ENCODE results near the gene SMIM5.

Gene SMIM5

GRCh38 chr17:75632863-75633485 lies at the start of gene SMIM5:
Gene SMIM5, plus strand, starts transcription at chr17:75633434. Its CDS starts 6,768 bp downstream, at chr17:75640202.
- in situ Hi-C loops (cut with HindIII; ENCODE audit: low sequenced_read_pairs): no loop called here

DNA sequence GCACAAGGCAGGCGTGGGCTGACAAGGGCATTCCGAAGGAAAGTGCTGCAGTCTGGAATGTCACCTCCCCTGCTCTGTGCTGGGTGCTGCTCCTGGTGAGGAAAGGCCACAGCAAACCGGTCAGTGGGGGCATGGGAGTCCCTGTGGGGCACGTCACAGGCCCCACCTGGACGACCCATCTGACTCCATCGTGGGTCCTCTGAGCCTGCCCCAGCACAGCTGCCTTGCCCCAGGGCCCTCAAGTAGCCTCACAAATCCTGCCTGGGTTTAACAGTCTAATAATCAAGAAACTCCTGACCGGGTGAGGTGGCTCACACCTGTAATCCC lies 48.4 kb upstream of the SMIM5 start:
- in situ Hi-C loops (cut with HindIII; ENCODE audit: low sequenced_read_pairs): no loop called here

DNA sequence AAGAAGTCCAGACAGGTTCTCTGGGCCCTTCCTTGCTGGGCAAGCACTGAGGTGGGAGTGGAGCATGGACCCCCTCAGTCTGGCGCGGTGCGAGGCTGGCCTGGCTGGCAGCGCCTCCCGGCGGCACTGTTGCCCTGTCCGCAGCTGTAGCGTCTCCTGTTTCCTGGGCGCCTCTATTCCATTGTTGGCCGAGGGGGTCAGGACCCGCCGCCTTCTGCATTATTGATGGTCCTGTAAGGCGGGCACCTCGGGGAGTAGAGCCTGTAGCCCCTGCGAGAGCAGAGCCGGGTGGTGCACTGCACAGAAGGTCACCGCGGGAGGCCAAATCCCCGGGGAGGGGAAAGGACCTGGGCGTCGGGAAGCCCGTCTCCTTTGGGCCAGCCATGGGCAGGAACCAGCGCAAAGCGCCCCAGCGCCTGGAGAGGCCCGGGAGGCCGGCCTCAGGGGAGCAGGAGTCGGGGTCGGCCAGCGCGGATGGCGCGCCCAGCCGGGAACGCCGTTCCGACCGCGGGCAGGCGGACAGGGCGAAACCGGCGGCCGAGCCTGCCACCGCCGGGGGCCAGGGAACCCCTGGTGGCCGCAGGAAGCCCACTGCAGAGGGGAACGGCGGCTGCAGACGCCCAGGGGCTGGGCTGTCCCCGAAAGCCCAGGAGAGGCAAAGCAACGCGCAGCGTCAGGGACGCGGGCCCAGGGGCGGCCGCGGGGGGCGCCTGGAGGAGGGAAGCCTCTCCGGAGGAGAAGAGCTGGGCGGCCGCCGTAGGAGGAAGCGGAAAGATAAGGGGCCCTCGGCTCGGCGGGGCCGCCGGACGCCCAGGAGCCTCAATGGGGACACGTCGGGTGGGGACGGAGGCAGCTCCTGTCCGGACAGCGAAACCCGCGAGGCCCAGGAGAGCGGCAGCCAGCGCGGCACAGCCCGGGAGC lies 45.3 kb upstream of the SMIM5 start, which contains the start of gene MYO15B:
MYO15B (plus strand) TSS at position 126 of the 921 bp plus-strand sequence; CDS start at position 384, 258 bp downstream.
- in situ Hi-C loops (cut with HindIII; ENCODE audit: low sequenced_read_pairs): no loop called here

- in situ Hi-C loops (cut with HindIII; ENCODE audit: low sequenced_read_pairs): no loop called here
Measured at GRCh38 chr17:75588596-75589011, 44.6 kb upstream of the SMIM5 start.

DNA sequence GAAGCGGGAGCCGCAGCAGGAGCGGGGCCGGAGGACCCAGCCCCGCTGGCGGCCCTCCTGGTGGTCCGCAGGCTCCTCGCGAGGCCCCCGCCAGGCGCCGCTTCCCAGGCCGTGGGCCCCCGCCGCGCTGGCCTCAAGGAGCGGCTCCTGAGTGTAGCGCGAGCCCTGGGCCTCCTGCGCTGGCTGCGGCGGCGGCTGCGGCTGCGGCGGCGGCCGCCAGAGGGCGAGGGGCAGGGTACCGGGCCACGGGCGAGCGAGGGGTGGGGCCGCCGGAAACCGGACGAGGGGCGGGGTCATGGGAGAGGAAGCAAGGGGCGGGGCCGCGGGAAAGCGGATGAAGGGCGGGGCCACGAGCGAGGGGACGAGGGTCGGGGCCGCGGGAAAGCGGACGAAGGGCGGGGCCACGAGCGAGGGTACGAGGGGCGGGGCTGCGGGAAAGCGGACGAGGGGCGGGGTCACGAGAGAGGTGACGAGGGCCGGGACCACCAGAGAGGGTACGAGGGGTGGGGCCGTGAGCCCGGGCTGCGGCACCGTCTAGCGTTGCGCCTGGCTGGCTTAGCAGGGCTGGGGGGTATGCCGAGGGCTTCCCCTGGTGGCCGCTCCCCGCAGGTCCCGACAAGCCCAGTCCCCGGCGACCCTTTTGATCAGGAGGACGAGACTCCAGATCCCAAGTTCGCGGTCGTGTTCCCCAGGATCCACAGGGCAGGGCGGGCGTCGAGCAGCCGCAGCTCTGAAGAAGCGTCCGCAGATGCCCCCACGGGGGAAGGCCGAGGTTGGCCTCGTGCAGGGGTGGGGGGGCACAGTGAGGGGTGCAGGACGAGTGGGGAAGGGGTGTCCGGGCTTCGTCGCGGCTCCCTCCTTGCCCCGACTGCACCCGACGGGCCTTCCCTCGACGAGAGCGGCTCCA lies 44.0 kb upstream of the SMIM5 start:
- in situ Hi-C loops (cut with HindIII; ENCODE audit: low sequenced_read_pairs): no loop called here

GRCh38 chr17:75589919-75590303 lies 43.3 kb upstream of the SMIM5 start:
- in situ Hi-C loops (cut with HindIII; ENCODE audit: low sequenced_read_pairs): loop anchor here (10.0 kb wide), 1 partner anchor 55 kb away; a partner anchor contains a TSS

GRCh38 chr17:75590314-75590761 lies 42.9 kb upstream of the SMIM5 start:
- in situ Hi-C loops (cut with HindIII; ENCODE audit: low sequenced_read_pairs): loop anchor here (10.0 kb wide), 1 partner anchor 54 kb away; a partner anchor contains a TSS

- in situ Hi-C loops (cut with HindIII; ENCODE audit: low sequenced_read_pairs): loop anchor here (10.0 kb wide), 1 partner anchor 54 kb away; a partner anchor contains a TSS
Measured at GRCh38 chr17:75590849-75591721, 42.1 kb upstream of the SMIM5 start.

- in situ Hi-C loops (cut with HindIII; ENCODE audit: low sequenced_read_pairs): loop anchor here (10.0 kb wide), 1 partner anchor 53 kb away; a partner anchor contains a TSS
Measured at GRCh38 chr17:75591722-75592302, 41.4 kb upstream of the SMIM5 start.

GRCh38 chr17:75592348-75593020 lies 40.8 kb upstream of the SMIM5 start:
- in situ Hi-C loops (cut with HindIII; ENCODE audit: low sequenced_read_pairs): loop anchor here (10.0 kb wide), 1 partner anchor 52 kb away; a partner anchor contains a TSS

- in situ Hi-C loops (cut with HindIII; ENCODE audit: low sequenced_read_pairs): loop anchor here (10.0 kb wide), 1 partner anchor 51 kb away; a partner anchor contains a TSS
Measured at GRCh38 chr17:75593430-75593829, 39.8 kb upstream of the SMIM5 start.

GRCh38 chr17:75594499-75595283 lies 38.5 kb upstream of the SMIM5 start:
- in situ Hi-C loops (cut with HindIII; ENCODE audit: low sequenced_read_pairs): loop anchor here (10.0 kb wide), 1 partner anchor 50 kb away; a partner anchor contains a TSS

GRCh38 chr17:75595284-75595919 lies 37.8 kb upstream of the SMIM5 start:
- in situ Hi-C loops (cut with HindIII; ENCODE audit: low sequenced_read_pairs): loop anchor here (10.0 kb wide), 1 partner anchor 49 kb away; a partner anchor contains a TSS

DNA sequence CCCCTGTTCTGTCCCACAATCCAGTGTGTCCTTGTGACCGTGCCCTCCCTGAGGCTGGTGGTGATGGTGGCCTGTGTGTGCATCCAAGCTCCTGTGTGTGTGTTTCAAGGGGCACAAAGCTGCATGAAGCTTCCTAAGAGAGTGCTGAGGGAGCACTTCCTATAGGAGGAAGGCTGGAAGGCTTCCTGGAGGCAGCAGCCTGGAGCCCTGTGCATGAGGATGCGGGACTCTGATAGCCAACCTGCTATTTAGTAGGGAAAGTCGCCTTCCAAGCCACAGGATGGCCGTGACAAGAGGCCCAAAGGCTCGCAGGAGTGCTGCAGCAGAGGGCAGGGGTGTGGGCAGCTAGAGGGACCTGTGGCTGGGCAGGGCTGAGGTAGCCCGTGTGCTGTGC lies 37.3 kb upstream of the SMIM5 start:
- in situ Hi-C loops (cut with HindIII; ENCODE audit: low sequenced_read_pairs): loop anchor here (10.0 kb wide), 1 partner anchor 49 kb away; a partner anchor contains a TSS

DNA sequence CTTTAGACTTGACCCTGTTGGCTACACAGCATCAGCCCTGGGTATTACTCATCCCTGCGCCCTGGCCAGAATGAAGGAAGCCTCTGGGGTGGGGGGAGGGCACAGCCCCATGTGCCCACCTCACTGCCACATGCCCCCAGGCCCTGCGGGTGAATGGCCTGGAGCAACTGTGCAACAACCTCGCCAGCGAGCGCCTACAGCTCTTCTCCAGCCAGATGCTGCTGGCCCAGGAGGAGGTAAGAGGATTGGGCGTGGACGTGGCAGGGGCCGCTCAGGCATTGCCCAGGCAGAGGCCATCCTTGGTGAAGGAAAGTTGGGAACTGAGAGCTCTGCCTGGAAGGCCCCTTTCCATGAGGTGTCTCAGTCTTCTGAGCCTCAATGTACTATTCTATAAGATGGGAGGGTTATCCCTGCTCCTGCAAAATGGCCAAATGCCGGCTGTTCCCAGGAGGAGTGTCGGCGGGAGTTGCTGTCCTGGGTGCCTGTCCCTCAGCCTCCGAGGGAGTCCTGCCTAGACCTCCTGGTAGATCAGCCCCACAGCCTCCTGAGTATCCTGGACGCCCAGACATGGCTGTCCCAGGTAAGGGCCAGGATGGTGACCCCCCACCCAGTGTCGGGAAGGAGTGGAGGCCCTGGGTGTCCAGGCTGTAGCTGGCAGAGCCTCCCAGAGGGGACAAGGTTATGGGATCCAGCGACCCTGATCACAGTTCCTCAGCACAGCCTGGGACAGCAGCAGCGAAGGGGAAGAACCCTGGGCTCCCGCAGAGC lies 36.7 kb upstream of the SMIM5 start:
- in situ Hi-C loops (cut with HindIII; ENCODE audit: low sequenced_read_pairs): loop anchor here (10.0 kb wide), 1 partner anchor 48 kb away; a partner anchor contains a TSS

Measured in endothelial cell of hepatic sinusoid (primary cell).